SK-N-MC (cell line): ENCODE data around the gene ZCCHC3.

Experiments
- EZH2 ChIP-seq: fragments of 200-600 bp; sonication (generic); IDR thresholded peaks from one replicate; pipeline ENCODE4 v1.6.1; 2017; ENCODE audit warnings: antibody characterized with exemption
- POLR2AphosphoS5 ChIP-seq: IDR thresholded peaks from 2 replicates; pipeline ENCODE4 v1.6.1; 2012; ENCODE audit warnings: mild to moderate bottlenecking, low read depth, low read length, borderline replicate concordance

DNA sequence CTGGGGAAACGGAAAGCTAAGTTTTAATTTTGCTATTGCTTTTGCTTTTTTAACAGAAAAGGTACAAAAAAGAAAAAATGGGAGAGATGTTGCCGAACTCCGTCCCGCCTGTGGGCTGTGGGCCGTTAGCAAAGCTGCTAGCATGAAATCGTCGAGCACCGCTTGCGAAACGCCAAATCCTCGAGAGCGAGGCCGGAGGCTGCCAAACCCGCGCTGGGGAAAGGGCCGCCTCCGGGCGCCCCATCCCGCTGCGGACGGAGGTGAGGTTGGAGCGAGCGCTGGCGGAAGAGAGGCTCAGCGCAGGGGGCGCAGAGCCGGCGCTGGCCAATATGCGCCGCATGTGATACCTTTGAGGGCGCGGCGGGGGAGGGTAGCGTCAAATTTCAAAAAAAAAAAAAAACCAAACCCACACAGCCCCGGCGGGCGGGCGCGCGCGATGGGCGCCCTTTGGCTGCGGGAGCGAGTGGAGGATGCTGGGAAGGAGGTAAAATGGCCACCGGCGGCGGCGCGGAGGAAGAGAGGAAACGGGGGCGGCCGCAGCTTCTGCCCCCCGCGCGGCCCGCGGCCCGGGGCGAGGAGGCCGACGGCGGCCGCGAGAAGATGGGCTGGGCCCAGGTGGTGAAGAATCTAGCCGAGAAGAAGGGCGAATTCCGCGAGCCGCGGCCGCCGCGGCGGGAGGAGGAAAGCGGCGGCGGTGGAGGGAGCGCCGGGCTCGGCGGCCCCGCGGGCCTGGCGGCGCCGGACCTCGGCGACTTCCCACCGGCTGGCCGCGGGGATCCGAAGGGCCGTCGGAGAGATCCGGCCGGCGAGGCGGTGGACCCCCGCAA, at the start of gene ZCCHC3:
- TF ChIP-seq POLR2AphosphoS5 (peak; percentile 86), EZH2 (no peak)
